Osteocyte (in vitro differentiated cells): ENCODE data around the gene SORCS3. TPM values are rescaled to one million over a fixed set of nuclear protein-coding genes. Genes with fewer than 3 reads are reported as not detected.

Experiments used
- DNase-seq: peaks from one replicate; pipeline ENCODE4 v3.0.0; 2021; ENCODE audit warnings: mixed read lengths; ENCODE audit not compliant: unreplicated experiment; ENCODE audit errors: extremely low spot score
- H3K27ac Mint-ChIP-seq: one replicate; pipeline ENCODE4 v1.8.0; 2021; ENCODE audit warnings: mild to moderate bottlenecking, mixed read lengths; ENCODE audit not compliant: unreplicated experiment
- H3K27me3 Mint-ChIP-seq: one replicate; pipeline ENCODE4 v1.8.0; 2021; ENCODE audit warnings: mixed read lengths; ENCODE audit not compliant: unreplicated experiment
- H3K36me3 Mint-ChIP-seq: one replicate; pipeline ENCODE4 v1.8.0; 2021; ENCODE audit warnings: mixed read lengths; ENCODE audit not compliant: unreplicated experiment
- H3K4me1 Mint-ChIP-seq: one replicate; pipeline ENCODE4 v1.8.0; 2021; ENCODE audit warnings: mixed read lengths; ENCODE audit not compliant: unreplicated experiment
- H3K4me3 Mint-ChIP-seq: one replicate; pipeline ENCODE4 v1.8.0; 2021; ENCODE audit warnings: mild to moderate bottlenecking, moderate library complexity, mixed read lengths; ENCODE audit not compliant: unreplicated experiment
- H3K9me3 Mint-ChIP-seq: one replicate; pipeline ENCODE4 v1.8.0; 2021; ENCODE audit warnings: mixed read lengths; ENCODE audit not compliant: unreplicated experiment
- total RNA-seq: library from RNA; stranded (reverse); gene quantifications from 2 replicates; pipeline ENCODE4 v1.2.1, GENCODE V29; 2021
- TF ChIP-seq, protein P1 (sequence below): fragments of 200-600 bp; sonication (generic); IDR thresholded peaks from 2 replicates; pipeline ENCODE4 v1.5.0; 2021; ENCODE audit warnings: antibody characterized with exemption, mild to moderate bottlenecking, moderate library complexity

The SORCS3 gene
- total RNA-seq, 1 donor from 2014 or later: not detected

- DNase-seq: no peak
- Mint-ChIP-seq H3K9me3 (peaks cover 40% of the 10 kb centered on the region), H3K4me1 (no peaks in the 10 kb centered on the region), H3K27ac (no peak overlapping the region), H3K36me3 (no peaks in the 10 kb centered on the region), H3K27me3 (no peaks in the 10 kb centered on the region), H3K4me3 (no peak overlapping the region)
- TF ChIP-seq, protein P1, sequence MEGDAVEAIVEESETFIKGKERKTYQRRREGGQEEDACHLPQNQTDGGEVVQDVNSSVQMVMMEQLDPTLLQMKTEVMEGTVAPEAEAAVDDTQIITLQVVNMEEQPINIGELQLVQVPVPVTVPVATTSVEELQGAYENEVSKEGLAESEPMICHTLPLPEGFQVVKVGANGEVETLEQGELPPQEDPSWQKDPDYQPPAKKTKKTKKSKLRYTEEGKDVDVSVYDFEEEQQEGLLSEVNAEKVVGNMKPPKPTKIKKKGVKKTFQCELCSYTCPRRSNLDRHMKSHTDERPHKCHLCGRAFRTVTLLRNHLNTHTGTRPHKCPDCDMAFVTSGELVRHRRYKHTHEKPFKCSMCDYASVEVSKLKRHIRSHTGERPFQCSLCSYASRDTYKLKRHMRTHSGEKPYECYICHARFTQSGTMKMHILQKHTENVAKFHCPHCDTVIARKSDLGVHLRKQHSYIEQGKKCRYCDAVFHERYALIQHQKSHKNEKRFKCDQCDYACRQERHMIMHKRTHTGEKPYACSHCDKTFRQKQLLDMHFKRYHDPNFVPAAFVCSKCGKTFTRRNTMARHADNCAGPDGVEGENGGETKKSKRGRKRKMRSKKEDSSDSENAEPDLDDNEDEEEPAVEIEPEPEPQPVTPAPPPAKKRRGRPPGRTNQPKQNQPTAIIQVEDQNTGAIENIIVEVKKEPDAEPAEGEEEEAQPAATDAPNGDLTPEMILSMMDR: no peak
Measured at GRCh38 chr10:105161149-105161548, 520.1 kb downstream of the SORCS3 start.

GRCh38 chr10:105161767-105162166 is 520.7 kb downstream of the SORCS3 start:
- Mint-ChIP-seq H3K27ac (no peak overlapping the region), H3K4me3 (no peak overlapping the region), H3K4me1 (no peaks in the 10 kb centered on the region), H3K27me3 (no peaks in the 10 kb centered on the region), H3K36me3 (no peaks in the 10 kb centered on the region), H3K9me3 (peaks cover 44% of the 10 kb centered on the region)
- DNase-seq: no peak
- TF ChIP-seq, protein P1: no peak

GRCh38 chr10:105170521-105170920 is 529.4 kb downstream of the SORCS3 start:
- peaks cover 44% of the 10 kb centered on the region for H3K9me3 Mint-ChIP-seq
- no peak for DNase-seq
- H3K36me3 Mint-ChIP-seq: no peaks in the 10 kb centered on the region
- no peak overlapping the region for H3K27ac Mint-ChIP-seq
- TF ChIP-seq, protein P1: no peak
- H3K4me1 Mint-ChIP-seq: no peaks in the 10 kb centered on the region
- no peak overlapping the region for H3K4me3 Mint-ChIP-seq
- no peaks in the 10 kb centered on the region for H3K27me3 Mint-ChIP-seq

- peaks cover 37% of the 10 kb centered on the region for H3K9me3 Mint-ChIP-seq
- TF ChIP-seq, protein P1: no peak
- DNase-seq: no peak
- no peaks in the 10 kb centered on the region for H3K4me1 Mint-ChIP-seq
- no peaks in the 10 kb centered on the region for H3K27me3 Mint-ChIP-seq
- no peak overlapping the region for H3K27ac Mint-ChIP-seq
- H3K36me3 Mint-ChIP-seq: no peaks in the 10 kb centered on the region
- no peak overlapping the region for H3K4me3 Mint-ChIP-seq
Measured at GRCh38 chr10:105171945-105172344, 530.9 kb downstream of the SORCS3 start.

- H3K9me3 Mint-ChIP-seq: peaks cover 15% of the 10 kb centered on the region
- no peaks in the 10 kb centered on the region for H3K36me3 Mint-ChIP-seq
- H3K4me3 Mint-ChIP-seq: no peak overlapping the region
- TF ChIP-seq, protein P1: no peak
- no peaks in the 10 kb centered on the region for H3K27me3 Mint-ChIP-seq
- H3K27ac Mint-ChIP-seq: no peak overlapping the region
- no peaks in the 10 kb centered on the region for H3K4me1 Mint-ChIP-seq
- no peak for DNase-seq
Measured at GRCh38 chr10:105181626-105182025, 540.5 kb downstream of the SORCS3 start.
